Panc1 (cell line): ENCODE data around the gene GRK1. TPM values are rescaled to one million over a fixed set of nuclear protein-coding genes. Genes with fewer than 3 reads are reported as not detected.

Source experiments
- ATAC-seq: fragments of 200-7000 bp; cut with Tn5 transposase; 2 replicates; pipeline ENCODE4 v1.9.1; 2020; ENCODE audit warnings: mild to moderate bottlenecking, moderate library complexity
- BruUV-seq: library from RNA; stranded (reverse); fragments of 400-500 nt; replicated peaks from 2 replicates; lab custom pipeline; 2021; lab: Mats Ljungman, UMichigan
- CTCF ChIA-PET: fragments of 300-600 bp; sonication (Branson Sonifier 250); formaldehyde crosslinking; loops from one replicate; lab custom pipeline; 2022; ENCODE audit warnings: antibody characterized with exemption; lab: Charles Lee
- POLR2A ChIA-PET: fragments of 300-600 bp; sonication (Branson Sonifier 250); formaldehyde crosslinking; loops from one replicate; lab custom pipeline; 2022; ENCODE audit warnings: antibody characterized with exemption; lab: Charles Lee
- DNase-seq: peaks from one replicate; pipeline ENCODE4 v3.0.0-alpha.2; 2010; ENCODE audit warnings: low read depth, low spot score
- H3K27ac ChIP-seq: 2 replicates; pipeline ENCODE4 v1.5.1; 2011; ENCODE audit warnings: mild to moderate bottlenecking, low read length, inconsistent platforms
- H3K27me3 ChIP-seq: fragments of 200-500 bp; sonication (Bioruptor generic); 2 replicates; pipeline ENCODE4 v1.6.0; 2014; ENCODE audit warnings: low read length, inconsistent platforms; ENCODE audit not compliant: control insufficient read depth, insufficient read depth
- H3K36me3 ChIP-seq: fragments of 200-500 bp; sonication (Bioruptor generic); 2 replicates; pipeline ENCODE4 v1.5.1; 2014; ENCODE audit warnings: inconsistent platforms, mild to moderate bottlenecking, low read length, moderate library complexity; ENCODE audit not compliant: control insufficient read depth, insufficient read depth
- H3K4me1 ChIP-seq: 2 replicates; pipeline ENCODE4 v1.5.1; 2011; ENCODE audit warnings: inconsistent platforms, mild to moderate bottlenecking, low read length, moderate library complexity; ENCODE audit not compliant: control insufficient read depth, insufficient read depth
- H3K4me3 ChIP-seq, 2 experiments: 2 replicates each; pipeline ENCODE4 v1.5.1; 2011 to 2012; ENCODE audit warnings: low read depth in 2 of 2, low read length in 2 of 2, mild to moderate bottlenecking in 2 of 2, inconsistent platforms in 1 of 2, moderate library complexity in 1 of 2
- H3K9me3 ChIP-seq: fragments of 200-500 bp; sonication (Bioruptor generic); 2 replicates; pipeline ENCODE4 v1.5.1; 2014; ENCODE audit warnings: low read depth, mild to moderate bottlenecking, inconsistent platforms, low read length, moderate library complexity; ENCODE audit not compliant: control insufficient read depth, insufficient read depth
- CTCF ChIP-seq: fragments of 450-650 bp; IDR thresholded peaks from 2 replicates; pipeline ENCODE4 v1.5.1; 2017; ENCODE audit warnings: mild to moderate bottlenecking
- POLR2AphosphoS5 ChIP-seq: IDR thresholded peaks from 2 replicates; pipeline ENCODE4 v1.6.1; 2012; ENCODE audit warnings: mild to moderate bottlenecking, low read depth, low read length, moderate library complexity
- REST ChIP-seq, 2 experiments: IDR thresholded peaks; 2 replicates each; pipeline ENCODE4 v1.6.1; 2011 to 2012; ENCODE audit warnings: low read depth in 2 of 2, control low read depth in 1 of 2, low read length in 1 of 2, mild to moderate bottlenecking in 1 of 2, moderate library complexity in 1 of 2; ENCODE audit not compliant: insufficient read depth in 1 of 2
- SIN3A ChIP-seq: IDR thresholded peaks from 2 replicates; pipeline ENCODE4 v1.6.1; 2012; ENCODE audit warnings: low read depth, mild to moderate bottlenecking, low read length, moderate library complexity, borderline replicate concordance; ENCODE audit not compliant: insufficient read depth
- TCF7L2 ChIP-seq: IDR thresholded peaks from 2 replicates; pipeline ENCODE4 v1.6.1; 2011; ENCODE audit warnings: mild to moderate bottlenecking, low read depth, low read length, inconsistent platforms
- in situ Hi-C: cut with HindIII; loops from 2 replicates; pipeline ENCODE4 v1.10.0; 2016; ENCODE audit warnings: low sequenced_read_pairs, low pct_unique_long_range_greater_than_20kb
- intact Hi-C: fragments of 100-400 bp; cut with micrococcal nuclease; formaldehyde crosslinking; loops from one replicate; pipeline ENCODE4 v1.10.0; 2022; ENCODE audit not compliant: unreplicated experiment
- total RNA-seq: library from RNA; stranded (reverse); gene quantifications from one replicate; pipeline ENCODE4 v1.2.1, GENCODE V29; 2021; ENCODE audit not compliant: unreplicated experiment

Gene GRK1
- total RNA-seq, 1 experiment from 2014 or later, result 1.8 TPM

GRCh38 chr13:113665597-113666328 lies 1.3 kb upstream of the GRK1 start:
- Histone ChIP-seq H3K27me3 (no peaks in the 10 kb centered on the region), H3K9me3 (no peaks in the 10 kb centered on the region), H3K4me1 (no peaks in the 10 kb centered on the region), H3K4me3 (no peak overlapping the region), H3K36me3 (no peaks in the 10 kb centered on the region), H3K27ac (no peak overlapping the region)
- no TSS peak for BruUV-seq
- TF ChIP-seq REST (IDR thresholded peaks at IDR 0.05; ENCODE audit: insufficient read depth in 1 of 2, low read depth in 2 of 2, low read length in 1 of 2) (no peak), SIN3A (no peak), POLR2AphosphoS5 (no peak), TCF7L2 (no peak), CTCF (no peak)
- intact Hi-C loops, result no loop called here
- in situ Hi-C loops, result no loop called here
- ChIA-PET POLR2A (no interaction called here), CTCF (no interaction called here)
- no peak for DNase-seq
- ATAC-seq, result no peak

- BruUV-seq, result no TSS peak
- CTCF ChIA-PET, result no interaction called here
- POLR2A ChIA-PET, result no interaction called here
Observed at GRCh38 chr13:113666329-113666670, 719 bp upstream of the GRK1 start.

More at GRCh38 chr13:113666329-113666670, 719 bp upstream of the GRK1 start:
- Histone ChIP-seq H3K36me3 (no peaks in the 10 kb centered on the region), H3K4me3 (no peak overlapping the region), H3K27ac (no peak overlapping the region), H3K4me1 (no peaks in the 10 kb centered on the region), H3K27me3 (no peaks in the 10 kb centered on the region), H3K9me3 (no peaks in the 10 kb centered on the region)
- no peak for TF ChIP-seq TCF7L2
- TF ChIP-seq SIN3A, result no peak
- no peak for TF ChIP-seq REST (IDR thresholded peaks at IDR 0.05; ENCODE audit: insufficient read depth in 1 of 2, low read depth in 2 of 2, low read length in 1 of 2)
- TF ChIP-seq POLR2AphosphoS5, result no peak
- TF ChIP-seq CTCF, result no peak
- intact Hi-C loops, result no loop called here
- ATAC-seq (no peak), DNase-seq (no peak)
- in situ Hi-C loops, result no loop called here
